ENCODE results near the gene PPTC7. TPM values are rescaled to one million over a fixed set of nuclear protein-coding genes. Genes with fewer than 3 reads are reported as not detected.
A peak's percentile ranks its signal among the peaks of the same experiment; 100 is the strongest.

Gene PPTC7
- total RNA-seq, 3 donors from 2014 or later: 32.2 to 34.8 (median 32.8) TPM

GRCh38 chr12:110537605-110538409, 45.3 kb downstream of the PPTC7 start:
- TF ChIP-seq CTCF (IDR thresholded peaks at IDR 0.05): no peak
- Histone ChIP-seq H3K4me3 (no peak overlapping the region), H3K4me1 (ENCODE audit: low read depth) (peaks cover 34% of the 10 kb centered on the region), H3K9me3 (no peaks in the 10 kb centered on the region), H3K36me3 (ENCODE audit: low read depth) (no peaks in the 10 kb centered on the region)
- ATAC-seq: peak; percentile 58
- intact Hi-C loops (cut with DNase I, micrococcal nuclease): no loop called here
- DNase-seq: peak in 2 of 3 donors; percentile 42 to 65

GRCh38 chr12:110536834-110537604, 46.1 kb downstream of the PPTC7 start:
- no peak for ATAC-seq
- H3K4me3 ChIP-seq: no peak overlapping the region
- no peaks in the 10 kb centered on the region for H3K36me3 ChIP-seq (ENCODE audit: low read depth)
- no peak for TF ChIP-seq CTCF (IDR thresholded peaks at IDR 0.05)
- intact Hi-C loops (cut with DNase I, micrococcal nuclease): no loop called here
- DNase-seq: no peak
- H3K9me3 ChIP-seq: no peaks in the 10 kb centered on the region
- H3K4me1 ChIP-seq (ENCODE audit: low read depth): peaks cover 37% of the 10 kb centered on the region

- no peak for TF ChIP-seq CTCF (IDR thresholded peaks at IDR 0.05)
- no peaks in the 10 kb centered on the region for H3K36me3 ChIP-seq (ENCODE audit: low read depth)
- no peak overlapping the region for H3K4me3 ChIP-seq
- DNase-seq: no peak
- no peak for ATAC-seq
- H3K9me3 ChIP-seq: no peaks in the 10 kb centered on the region
- intact Hi-C loops (cut with DNase I, micrococcal nuclease): no loop called here
- peaks cover 45% of the 10 kb centered on the region for H3K4me1 ChIP-seq (ENCODE audit: low read depth)
These were observed 48.3 kb downstream of the PPTC7 start for GRCh38 chr12:110534811-110535210.

GRCh38 chr12:110533607-110534006, 49.5 kb downstream of the PPTC7 start:
- ATAC-seq: no peak
- no peak for TF ChIP-seq CTCF (IDR thresholded peaks at IDR 0.05)
- peaks cover 33% of the 10 kb centered on the region for H3K4me1 ChIP-seq (ENCODE audit: low read depth)

GRCh38 chr12:110532644-110533043, 50.5 kb downstream of the PPTC7 start:
- Histone ChIP-seq H3K4me1 (ENCODE audit: low read depth) (peaks cover 26% of the 10 kb centered on the region), H3K4me3 (no peak overlapping the region), H3K36me3 (ENCODE audit: low read depth) (no peaks in the 10 kb centered on the region), H3K9me3 (no peaks in the 10 kb centered on the region)
- intact Hi-C loops (cut with DNase I, micrococcal nuclease): no loop called here
- no peak for TF ChIP-seq CTCF (IDR thresholded peaks at IDR 0.05)
- DNase-seq (no peak), ATAC-seq (no peak)

More at GRCh38 chr12:110533607-110534006, 49.5 kb downstream of the PPTC7 start:
- H3K4me3 ChIP-seq: no peak overlapping the region
- H3K36me3 ChIP-seq (ENCODE audit: low read depth): no peaks in the 10 kb centered on the region
- no peak for DNase-seq
- no peaks in the 10 kb centered on the region for H3K9me3 ChIP-seq
- intact Hi-C loops (cut with DNase I, micrococcal nuclease): no loop called here
